Type B pancreatic cell (in vitro differentiated cells): ENCODE measurements around the gene EPHA8. TPM values are rescaled to one million over a fixed set of nuclear protein-coding genes. Genes with fewer than 3 reads are reported as not detected.

Source experiments
- DNase-seq: peaks from one replicate; pipeline ENCODE4 v3.0.0; 2021; ENCODE audit warnings: mixed read lengths; ENCODE audit not compliant: unreplicated experiment; ENCODE audit errors: extremely low spot score
- H3K27ac Mint-ChIP-seq: 2 replicates; pipeline ENCODE4 v1.8.0; 2021; ENCODE audit warnings: mild to moderate bottlenecking, mixed read lengths
- H3K27me3 Mint-ChIP-seq: 2 replicates; pipeline ENCODE4 v1.8.0; 2021; ENCODE audit warnings: mixed read lengths
- H3K36me3 Mint-ChIP-seq: 2 replicates; pipeline ENCODE4 v1.8.0; 2021; ENCODE audit warnings: mixed read lengths
- H3K4me1 Mint-ChIP-seq: one replicate; pipeline ENCODE4 v1.8.0; 2021; ENCODE audit warnings: mixed read lengths; ENCODE audit not compliant: unreplicated experiment
- H3K4me3 Mint-ChIP-seq: 2 replicates; pipeline ENCODE4 v1.8.0; 2021; ENCODE audit warnings: mild to moderate bottlenecking, mixed read lengths
- H3K9me3 Mint-ChIP-seq: 2 replicates; pipeline ENCODE4 v1.8.0; 2021; ENCODE audit warnings: mixed read lengths
- total RNA-seq: library from RNA; stranded (reverse); gene quantifications from 2 replicates; pipeline ENCODE4 v1.2.1, GENCODE V29; 2021; ENCODE audit warnings: low replicate concordance
- TF ChIP-seq, protein P1 (sequence below): fragments of 200-600 bp; sonication (generic); conservative IDR thresholded peaks from 2 replicates; pipeline ENCODE4 v1.5.0; 2021; ENCODE audit warnings: antibody characterized with exemption, mild to moderate bottlenecking

EPHA8 gene
- total RNA-seq, 1 donor from 2014 or later: 0.46 TPM

DNA sequence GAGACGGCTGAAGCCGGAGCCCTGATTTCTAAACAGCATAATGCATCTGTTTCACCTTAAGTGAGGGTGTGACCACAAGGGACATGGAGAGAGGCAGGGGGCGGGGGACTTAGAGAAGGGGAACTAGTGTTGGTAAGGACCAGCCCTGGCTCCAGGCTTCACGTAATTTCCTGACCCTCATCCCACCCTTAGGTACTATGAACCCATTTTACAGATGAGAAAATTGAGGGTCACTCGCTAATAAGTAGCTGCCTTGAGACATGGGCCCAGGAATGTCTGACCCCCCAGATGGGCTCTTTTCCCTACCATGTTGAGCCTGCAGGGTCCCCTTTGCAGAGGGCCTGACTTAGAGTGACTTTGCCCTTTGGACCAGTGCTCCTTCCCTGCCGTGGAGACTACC, 4.7 kb downstream of the EPHA8 start:
- DNase-seq: no peak
- Mint-ChIP-seq H3K27me3 (peaks cover 60% of the 10 kb centered on the region), H3K4me1 (no peaks in the 10 kb centered on the region), H3K27ac (no peak overlapping the region), H3K9me3 (no peaks in the 10 kb centered on the region), H3K36me3 (no peaks in the 10 kb centered on the region), H3K4me3 (no peak overlapping the region)
- TF ChIP-seq, protein P1, sequence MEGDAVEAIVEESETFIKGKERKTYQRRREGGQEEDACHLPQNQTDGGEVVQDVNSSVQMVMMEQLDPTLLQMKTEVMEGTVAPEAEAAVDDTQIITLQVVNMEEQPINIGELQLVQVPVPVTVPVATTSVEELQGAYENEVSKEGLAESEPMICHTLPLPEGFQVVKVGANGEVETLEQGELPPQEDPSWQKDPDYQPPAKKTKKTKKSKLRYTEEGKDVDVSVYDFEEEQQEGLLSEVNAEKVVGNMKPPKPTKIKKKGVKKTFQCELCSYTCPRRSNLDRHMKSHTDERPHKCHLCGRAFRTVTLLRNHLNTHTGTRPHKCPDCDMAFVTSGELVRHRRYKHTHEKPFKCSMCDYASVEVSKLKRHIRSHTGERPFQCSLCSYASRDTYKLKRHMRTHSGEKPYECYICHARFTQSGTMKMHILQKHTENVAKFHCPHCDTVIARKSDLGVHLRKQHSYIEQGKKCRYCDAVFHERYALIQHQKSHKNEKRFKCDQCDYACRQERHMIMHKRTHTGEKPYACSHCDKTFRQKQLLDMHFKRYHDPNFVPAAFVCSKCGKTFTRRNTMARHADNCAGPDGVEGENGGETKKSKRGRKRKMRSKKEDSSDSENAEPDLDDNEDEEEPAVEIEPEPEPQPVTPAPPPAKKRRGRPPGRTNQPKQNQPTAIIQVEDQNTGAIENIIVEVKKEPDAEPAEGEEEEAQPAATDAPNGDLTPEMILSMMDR: no peak

DNA sequence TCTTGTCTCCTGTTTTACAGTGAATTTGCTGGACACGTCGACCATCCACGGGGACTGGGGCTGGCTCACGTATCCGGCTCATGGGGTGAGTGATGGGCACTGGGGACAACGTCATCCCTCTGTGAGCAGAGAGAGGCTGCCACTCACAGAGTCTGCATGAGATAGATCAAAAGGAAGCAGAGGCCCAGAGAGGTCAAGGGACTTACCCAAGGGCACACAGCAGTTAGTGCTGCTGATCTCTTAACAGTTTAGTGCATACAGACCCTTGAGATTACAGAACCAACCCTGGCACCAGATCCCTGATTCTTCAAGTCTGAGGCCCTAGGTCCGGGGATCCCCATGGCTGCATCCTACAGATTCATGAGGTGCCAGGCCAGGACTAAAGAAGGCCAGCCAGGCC, 6.0 kb downstream of the EPHA8 start:
- Mint-ChIP-seq H3K9me3 (no peaks in the 10 kb centered on the region), H3K4me3 (no peak overlapping the region), H3K36me3 (no peaks in the 10 kb centered on the region), H3K27me3 (peaks cover 58% of the 10 kb centered on the region), H3K27ac (no peak overlapping the region), H3K4me1 (no peaks in the 10 kb centered on the region)
- no peak for DNase-seq
- TF ChIP-seq, protein P1: no peak

DNA sequence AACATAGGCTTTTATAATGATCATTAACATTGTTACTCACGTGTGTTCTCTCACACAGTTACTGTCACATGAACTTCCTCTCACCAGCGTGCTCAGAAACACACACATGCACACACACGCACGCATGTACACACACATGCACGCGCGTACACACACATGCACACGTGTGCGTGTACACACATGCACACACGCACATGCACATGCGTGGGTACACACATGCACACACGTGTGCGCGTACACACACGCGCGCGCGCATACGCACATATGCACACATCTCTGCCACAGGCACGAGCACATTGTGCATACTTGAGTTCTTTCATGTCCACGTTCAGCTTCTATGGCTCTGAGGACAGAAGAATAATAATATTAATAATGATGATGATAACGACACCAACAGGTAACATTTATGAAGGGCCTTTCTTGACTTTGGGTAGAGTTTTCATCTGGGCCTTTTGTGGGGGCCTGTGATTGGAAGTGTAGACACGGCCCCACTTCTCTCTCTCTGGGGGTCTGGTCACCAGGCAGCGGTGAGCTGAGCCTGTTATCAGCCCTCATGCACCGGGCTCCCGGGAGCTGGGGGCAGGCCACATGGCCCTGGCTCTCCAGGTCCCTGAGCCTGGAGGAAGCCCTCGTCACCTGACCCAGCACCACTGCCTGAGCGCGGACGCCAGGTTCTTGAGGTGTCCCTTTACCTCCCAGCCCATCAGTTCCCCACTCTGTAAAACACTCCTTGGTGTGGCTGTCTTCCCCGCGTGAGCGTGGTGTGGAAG, 7.0 kb downstream of the EPHA8 start:
- Mint-ChIP-seq H3K9me3 (no peaks in the 10 kb centered on the region), H3K36me3 (no peaks in the 10 kb centered on the region), H3K4me3 (no peak overlapping the region), H3K27ac (no peak overlapping the region), H3K27me3 (peaks cover 56% of the 10 kb centered on the region), H3K4me1 (no peaks in the 10 kb centered on the region)
- TF ChIP-seq, protein P1: no peak
- no peak for DNase-seq

DNA sequence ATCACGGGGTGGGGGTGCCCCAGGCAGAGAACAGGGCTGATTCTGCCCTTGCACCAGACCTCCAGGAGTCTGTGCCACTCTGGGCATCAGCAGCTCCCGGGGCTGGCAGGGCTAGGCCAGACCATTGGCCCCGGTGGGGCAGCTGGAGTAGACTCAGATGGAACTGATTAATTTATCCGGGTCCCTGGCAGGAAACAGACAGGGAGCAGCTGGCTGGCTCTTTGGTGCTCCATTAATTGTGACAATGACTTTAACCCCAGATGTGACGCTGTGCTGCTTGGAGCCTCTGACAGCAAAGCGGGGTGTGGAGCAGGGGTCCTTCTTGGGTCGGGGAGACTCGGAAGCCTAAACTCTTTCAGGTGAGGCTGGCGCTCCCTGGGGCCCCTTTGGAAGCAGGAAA, 9.5 kb downstream of the EPHA8 start:
- H3K4me3 Mint-ChIP-seq: no peak overlapping the region
- peaks cover 41% of the 10 kb centered on the region for H3K27me3 Mint-ChIP-seq
- TF ChIP-seq, protein P1: no peak
- peaks cover 4% of the 10 kb centered on the region for H3K9me3 Mint-ChIP-seq
- H3K27ac Mint-ChIP-seq: no peak overlapping the region
- no peaks in the 10 kb centered on the region for H3K36me3 Mint-ChIP-seq
- no peaks in the 10 kb centered on the region for H3K4me1 Mint-ChIP-seq
- DNase-seq: no peak

DNA sequence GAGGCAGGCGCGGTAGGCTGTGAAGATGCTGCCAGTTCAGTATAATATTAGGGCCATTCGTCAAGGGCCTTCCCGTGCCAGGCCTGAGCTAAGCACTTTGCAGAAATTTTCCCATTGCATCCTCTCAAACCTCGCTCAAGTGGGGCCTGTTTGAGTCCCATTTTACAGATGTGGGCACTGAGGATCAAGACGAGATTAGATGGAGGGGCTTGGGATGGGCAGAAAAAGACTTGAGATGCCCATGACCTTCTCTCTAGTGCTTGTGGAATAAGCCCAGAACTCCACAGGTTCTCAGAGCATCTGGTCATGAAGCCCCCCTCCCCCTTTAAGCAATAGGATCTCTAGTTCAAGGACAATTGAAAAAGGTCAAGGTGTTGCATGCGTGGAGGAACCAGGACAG, 9.9 kb downstream of the EPHA8 start:
- no peak overlapping the region for H3K4me3 Mint-ChIP-seq
- TF ChIP-seq, protein P1: no peak
- no peak overlapping the region for H3K27ac Mint-ChIP-seq
- H3K9me3 Mint-ChIP-seq: peaks cover 4% of the 10 kb centered on the region
- H3K36me3 Mint-ChIP-seq: no peaks in the 10 kb centered on the region
- no peak for DNase-seq
- no peaks in the 10 kb centered on the region for H3K4me1 Mint-ChIP-seq
- H3K27me3 Mint-ChIP-seq: peaks cover 40% of the 10 kb centered on the region
